Suppressor macrophage treated with lipopolysaccharide for 4 hours (primary cell): ENCODE measurements around the gene INO80.
"Not testable (repeated sequence)": the region's sequence is repeated elsewhere in the genome, so short reads cannot be mapped to it uniquely, and the experiment has no call there.

Experiments
- DNase-seq: peaks from one replicate; pipeline ENCODE4 v3.0.0-alpha.2; 2020

Gene INO80

GRCh38 chr15:41116962-41117252, 827 bp upstream of the INO80 start:
- DNase-seq = no peak

DNA sequence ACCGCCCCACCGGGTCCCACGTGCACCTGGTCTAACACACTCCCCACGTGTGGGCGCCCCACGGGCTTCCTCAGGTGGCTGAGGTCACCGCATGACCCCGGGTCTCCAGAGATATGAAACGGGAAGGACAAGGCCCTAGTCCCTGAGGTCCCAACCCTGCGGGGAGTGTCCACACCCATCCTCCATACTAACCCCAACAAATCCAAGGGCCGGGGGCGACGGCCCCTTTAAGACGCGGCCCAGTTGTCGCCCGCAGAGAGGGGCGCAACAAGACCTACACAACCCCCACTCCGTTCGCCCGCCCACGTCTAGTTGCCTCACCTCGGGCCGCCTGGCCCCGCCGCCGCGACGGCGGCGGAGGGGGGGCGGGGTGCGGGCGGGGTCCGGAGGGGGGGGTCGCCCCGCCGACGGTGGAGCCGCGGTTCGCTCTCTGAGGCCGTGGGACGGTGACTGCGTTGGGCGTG, 396 bp downstream of the INO80 start:
- no peak for DNase-seq

GRCh38 chr15:41115161-41115651, 874 bp downstream of the INO80 start:
- peak; percentile 71 for DNase-seq

DNA sequence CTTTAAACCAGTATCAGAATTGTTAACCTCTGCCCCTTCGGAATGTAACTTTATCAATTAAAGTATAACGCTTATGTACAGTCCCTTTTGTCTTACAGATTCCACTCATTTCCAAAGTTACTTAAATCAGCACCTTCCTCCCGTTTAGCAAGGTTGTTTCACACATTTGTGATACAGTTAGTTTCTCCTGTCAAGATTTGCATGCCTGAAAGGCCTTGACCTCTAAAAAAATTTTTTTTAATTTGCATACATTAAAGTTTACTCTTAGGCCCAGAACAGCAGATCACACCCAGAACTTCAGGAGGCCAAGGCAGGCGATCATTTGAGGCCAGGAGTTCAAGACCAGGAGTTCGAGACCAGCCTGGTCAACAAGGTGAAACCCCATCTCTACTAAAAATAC, 9.1 kb downstream of the INO80 start:
- no peak for DNase-seq

DNA sequence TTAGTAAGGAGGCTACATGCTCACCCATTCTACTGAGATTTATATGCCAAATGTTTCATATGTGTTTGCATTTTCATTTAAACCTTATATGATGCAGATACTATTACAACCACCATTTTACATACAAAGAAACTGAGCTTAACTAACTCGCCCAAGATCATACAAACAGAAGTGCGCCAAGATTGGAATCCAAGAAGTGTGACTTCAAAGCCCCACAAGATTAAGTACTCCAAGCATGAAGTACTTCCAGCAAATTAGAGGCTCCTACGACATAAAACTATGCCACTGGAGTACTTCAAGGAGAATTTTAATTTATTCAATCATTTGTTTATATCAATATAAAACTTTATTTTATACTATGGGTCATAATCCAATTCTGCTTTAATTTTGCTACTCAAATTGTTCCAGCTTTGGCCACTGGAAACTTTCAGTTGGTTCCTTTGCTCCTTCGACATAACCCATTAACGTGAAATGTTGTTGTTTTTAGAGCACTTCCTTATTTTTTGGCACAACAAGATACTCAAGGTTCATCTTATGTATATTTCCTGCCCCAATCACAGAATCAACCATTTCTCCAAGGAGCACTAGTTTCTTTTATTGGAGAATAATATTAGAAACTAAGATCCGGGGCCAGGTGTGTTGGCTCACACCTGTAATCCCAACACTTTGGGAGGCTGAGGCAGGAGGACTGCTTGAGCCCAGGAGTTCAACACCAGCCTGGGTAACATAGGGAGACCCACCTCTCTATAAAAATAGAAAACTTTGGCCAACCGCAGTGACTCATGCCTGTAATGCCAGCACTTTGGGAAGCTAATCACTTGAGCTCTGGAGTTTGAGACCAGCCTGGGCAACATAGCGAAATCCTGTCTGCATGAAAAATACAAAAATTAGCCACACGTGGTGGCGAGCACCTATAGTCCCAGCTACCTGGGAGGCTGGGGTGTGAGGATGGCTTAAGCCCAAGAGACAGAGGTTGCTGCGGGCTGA, 10.4 kb downstream of the INO80 start:
- no peak for DNase-seq

- DNase-seq = no peak
Measured at GRCh38 chr15:41104234-41104633, 11.8 kb downstream of the INO80 start.

- DNase-seq = no peak
Measured at GRCh38 chr15:41102854-41103253, 13.2 kb downstream of the INO80 start.

GRCh38 chr15:41096178-41096577, 19.9 kb downstream of the INO80 start:
- no peak for DNase-seq

DNA sequence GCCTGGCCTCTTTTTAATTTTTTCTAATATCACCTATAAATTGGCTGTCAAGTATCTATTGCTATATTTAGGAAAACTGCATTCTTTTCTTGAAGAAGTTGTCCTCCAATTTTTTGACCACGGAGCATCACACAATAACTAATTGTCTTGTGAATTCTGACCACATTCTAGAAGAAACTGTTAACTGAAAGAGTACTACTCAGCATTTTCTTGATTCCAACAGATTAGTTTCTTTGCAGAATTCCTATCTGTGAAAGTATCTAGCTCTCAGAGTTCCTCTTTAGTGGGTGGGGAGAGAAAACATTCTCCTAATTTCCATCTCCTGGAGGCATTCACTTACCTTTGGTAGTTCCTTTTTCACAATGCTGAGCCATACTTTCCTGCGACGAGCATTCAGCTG, 31.1 kb downstream of the INO80 start:
- DNase-seq = no peak

- no peak for DNase-seq
Measured at GRCh38 chr15:41080144-41080543, 35.9 kb downstream of the INO80 start.

GRCh38 chr15:41079717-41080116, 36.4 kb downstream of the INO80 start:
- DNase-seq = no peak

- not testable (repeated sequence) for DNase-seq
Measured at GRCh38 chr15:41078879-41079278, 37.2 kb downstream of the INO80 start.

DNA sequence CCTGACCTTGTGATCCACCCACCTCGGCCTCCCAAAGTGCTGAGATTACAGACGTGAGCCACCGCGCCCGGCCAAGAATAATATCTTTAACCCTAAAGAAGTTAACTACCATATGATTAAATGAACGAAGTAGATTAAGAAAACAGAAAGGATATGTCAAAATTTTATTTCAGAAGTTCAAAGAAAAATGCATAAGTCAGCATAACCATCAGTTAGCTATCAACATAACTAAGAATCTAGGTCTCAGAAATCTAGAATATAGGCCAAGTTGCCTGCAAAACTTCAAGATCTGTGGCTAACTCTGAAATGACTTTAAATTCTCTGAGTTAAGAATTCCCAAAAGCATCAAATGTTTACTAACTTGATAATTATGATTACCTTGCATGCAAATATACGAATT, 38.0 kb downstream of the INO80 start:
- no peak for DNase-seq

DNA sequence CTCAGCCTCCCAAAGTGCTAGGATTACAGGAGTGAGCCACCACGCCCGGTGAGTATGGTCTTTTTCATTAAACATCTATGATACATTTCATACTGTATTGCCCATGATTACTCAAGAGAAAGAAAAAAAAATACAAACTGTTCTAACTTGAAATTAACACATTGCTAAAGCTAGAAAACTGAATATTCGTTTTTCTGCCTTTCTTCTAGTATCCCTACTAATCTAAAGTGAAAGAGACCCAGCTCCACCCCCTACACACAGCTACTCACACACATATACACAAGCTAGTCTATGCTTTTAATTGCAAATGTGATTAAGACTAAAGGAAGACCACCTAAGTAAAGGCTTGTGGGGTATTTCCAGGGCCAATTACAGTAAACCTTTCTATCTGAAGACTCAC, 43.1 kb downstream of the INO80 start:
- DNase-seq = no peak

DNA sequence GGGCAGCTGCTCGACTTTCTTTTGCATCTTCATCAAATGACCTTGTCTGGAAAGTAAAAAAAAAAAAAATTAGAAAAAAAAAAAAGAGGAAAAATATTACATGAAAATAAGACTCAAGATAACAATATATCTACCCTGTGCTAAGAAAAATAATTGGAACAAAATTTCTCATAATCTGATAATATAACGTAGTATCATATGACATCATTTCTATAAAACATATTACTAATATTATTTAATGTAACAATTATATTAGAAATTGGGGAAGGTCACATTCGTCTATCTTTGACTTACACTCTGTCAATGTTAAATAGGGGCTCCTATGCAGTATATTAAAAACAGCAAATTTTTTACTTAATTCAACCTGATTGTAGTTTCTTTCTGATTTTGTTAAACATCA, 44.1 kb downstream of the INO80 start:
- DNase-seq = no peak

GRCh38 chr15:41066516-41066915, 49.6 kb downstream of the INO80 start:
- DNase-seq = no peak

DNA sequence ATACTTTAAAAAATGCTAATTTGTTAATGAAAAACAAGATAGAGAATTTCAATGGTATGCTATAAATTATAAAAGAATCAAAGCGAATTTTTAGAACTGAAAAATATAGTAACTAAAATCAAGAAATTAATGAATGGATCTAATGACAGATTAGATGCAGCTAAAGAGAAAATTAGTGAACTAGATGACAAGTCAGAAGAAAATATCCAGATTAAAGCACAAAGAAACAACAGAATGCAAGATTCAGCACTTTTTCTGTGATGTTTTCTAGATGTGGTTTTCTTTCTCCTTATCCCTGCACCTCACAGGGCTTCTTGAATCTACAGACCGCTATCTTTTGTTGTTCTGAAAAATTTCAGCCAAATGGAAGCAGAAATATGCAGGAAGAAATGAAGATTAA, 54.4 kb downstream of the INO80 start:
- no peak for DNase-seq

- no peak for DNase-seq
Measured at GRCh38 chr15:41060505-41060904, 55.6 kb downstream of the INO80 start.

DNA sequence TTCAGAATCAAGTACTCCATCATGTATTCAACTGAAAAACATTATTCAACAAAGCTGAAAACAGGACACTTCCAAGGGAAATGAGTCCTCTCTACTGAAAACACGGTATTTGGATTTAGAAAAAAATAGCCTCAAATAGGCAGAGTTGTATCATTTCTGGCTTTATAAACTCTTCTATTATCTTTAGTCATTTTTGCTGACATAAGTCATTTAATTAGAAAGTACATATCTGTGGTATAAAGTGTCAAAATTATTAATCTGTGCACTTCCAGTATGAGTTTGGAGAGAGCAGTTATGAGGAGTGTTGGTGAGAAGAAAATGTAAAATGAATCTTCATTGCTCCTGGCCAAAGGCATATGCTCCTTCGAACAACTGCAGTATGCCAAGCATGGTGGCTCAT, 59.3 kb downstream of the INO80 start:
- no peak for DNase-seq

GRCh38 chr15:41055706-41056105, 60.4 kb downstream of the INO80 start:
- no peak for DNase-seq

GRCh38 chr15:41051139-41051538, 64.9 kb downstream of the INO80 start:
- DNase-seq = no peak

DNA sequence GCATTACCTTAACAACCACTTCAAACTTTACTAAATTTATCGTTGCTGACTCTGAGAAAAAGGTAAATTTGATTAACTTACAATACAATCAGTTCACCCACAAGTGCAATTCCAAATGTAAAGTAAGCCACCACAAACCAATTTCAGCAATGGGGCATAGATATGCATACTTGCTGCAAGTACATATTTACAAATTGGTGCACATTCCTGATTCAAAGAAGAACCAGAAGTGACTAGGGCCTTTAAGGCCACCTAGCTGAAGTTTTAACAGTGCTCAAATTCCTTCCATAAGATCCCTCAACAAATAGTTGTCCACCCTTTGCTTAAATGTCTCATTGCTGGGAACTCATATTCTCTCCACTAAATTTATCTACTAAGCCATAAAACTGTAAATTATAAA, 67.2 kb downstream of the INO80 start:
- no peak for DNase-seq

GRCh38 chr15:41048397-41048796, 67.7 kb downstream of the INO80 start:
- DNase-seq = no peak

GRCh38 chr15:41047474-41047873, 68.6 kb downstream of the INO80 start:
- no peak for DNase-seq
